Middle frontal gyrus (tissue), 1 donor: ENCODE results near the gene EPHB6.

ENCODE experiments used
- DNase-seq: peaks from one replicate; pipeline ENCODE4 v3.0.0-alpha.2; 2015; ENCODE audit warnings: low spot score; ENCODE audit errors: extremely low spot score

EPHB6 gene

GRCh38 chr7:142854372-142855113, at the start of gene EPHB6:
Gene EPHB6 (plus strand): TSS chr7:142855076. CDS start chr7:142863228, 8,152 bp downstream.
- DNase-seq: no peak

GRCh38 chr7:142805350-142806021, 49.4 kb upstream of the EPHB6 start:
- DNase-seq: no peak

GRCh38 chr7:142806022-142806356, 48.9 kb upstream of the EPHB6 start:
- no peak for DNase-seq

- DNase-seq: no peak
Measured at GRCh38 chr7:142806957-142807356, 47.9 kb upstream of the EPHB6 start.

- no peak for DNase-seq
Measured at GRCh38 chr7:142807855-142808460, 46.9 kb upstream of the EPHB6 start.

GRCh38 chr7:142808461-142808801, 46.4 kb upstream of the EPHB6 start:
- DNase-seq: no peak

- no peak for DNase-seq
Measured at GRCh38 chr7:142808802-142809583, 45.9 kb upstream of the EPHB6 start.

- no peak for DNase-seq
Measured at GRCh38 chr7:142809671-142810070, 45.2 kb upstream of the EPHB6 start.

GRCh38 chr7:142811154-142811737, 43.6 kb upstream of the EPHB6 start:
- DNase-seq: peak; percentile 27

GRCh38 chr7:142812437-142813215, 42.2 kb upstream of the EPHB6 start:
- no peak for DNase-seq

- DNase-seq: no peak
Measured at GRCh38 chr7:142813226-142813625, 41.6 kb upstream of the EPHB6 start.

- no peak for DNase-seq
Measured at GRCh38 chr7:142813699-142814098, 41.2 kb upstream of the EPHB6 start.

- DNase-seq: no peak
Measured at GRCh38 chr7:142814451-142814850, 40.4 kb upstream of the EPHB6 start.

- no peak for DNase-seq
Measured at GRCh38 chr7:142815134-142815533, 39.7 kb upstream of the EPHB6 start.

- no peak for DNase-seq
Measured at GRCh38 chr7:142817506-142817905, 37.4 kb upstream of the EPHB6 start.

- no peak for DNase-seq
Measured at GRCh38 chr7:142819530-142819929, 35.3 kb upstream of the EPHB6 start.

- DNase-seq: no peak
Measured at GRCh38 chr7:142822714-142823113, 32.2 kb upstream of the EPHB6 start.

- DNase-seq: no peak
Measured at GRCh38 chr7:142827951-142828500, 26.9 kb upstream of the EPHB6 start.

GRCh38 chr7:142832417-142832816, 22.5 kb upstream of the EPHB6 start:
- DNase-seq: no peak
